ENCODE measurements around the gene TAPBP.

DNA sequence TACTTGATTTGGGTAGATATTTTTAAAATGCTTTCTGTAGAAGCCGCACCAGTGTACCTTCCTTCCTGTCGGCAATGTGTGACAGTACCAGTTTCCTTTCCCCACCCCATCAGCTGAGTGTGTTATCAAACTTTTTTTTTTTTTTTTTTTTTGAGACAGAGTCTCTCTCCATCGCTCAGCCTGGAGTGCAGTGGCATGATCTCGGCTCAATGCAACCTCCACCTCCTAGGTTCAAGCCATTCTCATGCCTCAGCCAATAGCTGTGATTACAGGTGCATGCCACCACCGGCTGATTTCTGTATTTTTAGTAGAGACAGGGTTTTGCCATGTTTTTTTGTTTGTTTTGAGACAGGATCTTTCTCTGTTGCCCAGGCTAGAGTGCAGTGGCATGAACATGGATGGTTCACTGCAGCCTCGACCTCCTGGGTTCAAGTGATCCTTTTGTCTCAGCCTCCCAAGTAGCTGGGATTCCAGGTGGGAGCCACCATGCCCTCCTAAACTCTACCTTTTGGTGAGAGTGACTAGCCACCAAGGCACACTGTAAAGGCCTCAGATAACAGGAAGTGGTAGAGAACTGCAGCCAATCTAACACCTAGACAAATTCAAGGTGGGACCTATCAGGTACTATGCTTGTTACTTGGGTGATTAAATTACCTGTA is 30.2 kb upstream of the TAPBP start:
- no peak for TF ChIP-seq ZNF274 (IDR thresholded peaks at IDR 0.05; ENCODE audit: low read depth, low read length)
- TF ChIP-seq YY1 (IDR thresholded peaks at IDR 0.05; ENCODE audit: insufficient read depth, insufficient read length), result no peak
- no peak for TF ChIP-seq SUZ12 (IDR thresholded peaks at IDR 0.05; ENCODE audit: extremely low read depth, insufficient read depth, insufficient read length)
